Stomach (tissue), 19 donors: ENCODE measurements around the gene DNAH10. TPM values are rescaled to one million over a fixed set of nuclear protein-coding genes. Genes with fewer than 3 reads are reported as not detected.

Source experiments
- DNase-seq, 2 donors: peaks; one replicate each; pipeline versions ENCODE4 v3.0.0 to v3.0.0-alpha.2; 2013 to 2019
- H3K27ac ChIP-seq, 5 donors: fragments of 200-600 bp in 4 of 5; sonication (generic) in 4 of 5; one replicate each; pipeline ENCODE4 v1.5.1; 2013 to 2019; ENCODE audit warnings: mild to moderate bottlenecking in 1 of 5, moderate library complexity in 1 of 5
- H3K27me3 ChIP-seq, 3 donors: fragments of 200-600 bp; sonication (generic); one replicate each; pipeline ENCODE4 v1.5.1; 2017 to 2019; ENCODE audit warnings: mixed run types in 1 of 3
- H3K36me3 ChIP-seq, 4 donors: fragments of 200-600 bp; sonication (generic); 1 replicate in 3 of 4; 2 replicates in 1 of 4; pipeline ENCODE4 v1.5.1; 2016 to 2019
- H3K4me1 ChIP-seq, 4 donors: fragments of 200-600 bp; sonication (generic); one replicate each; pipeline ENCODE4 v1.5.1; 2016 to 2019
- H3K4me3 ChIP-seq, 4 donors: fragments of 200-600 bp; sonication (generic) in 3 of 4; one replicate each; pipeline ENCODE4 v1.5.1; 2016 to 2019; ENCODE audit warnings: mild to moderate bottlenecking in 1 of 4
- H3K9me3 ChIP-seq, 4 donors: fragments of 200-600 bp; sonication (generic); one replicate each; pipeline ENCODE4 v1.5.1; 2016 to 2019
- CTCF ChIP-seq, 7 experiments: fragments of 450-650 bp in 4 of 7; fragments of 200-600 bp in 3 of 7; sonication (generic) in 3 of 7; IDR thresholded peaks; one replicate each; pipeline ENCODE4 v1.5.1; 2016 to 2019; ENCODE audit warnings: antibody characterized with exemption in 7 of 7, control low read depth in 2 of 7, mild to moderate bottlenecking in 1 of 7
- EP300 ChIP-seq: sonication (generic); formaldehyde crosslinking; IDR thresholded peaks from one replicate; pipeline ENCODE4 v1.6.1; 2017; ENCODE audit warnings: antibody characterized with exemption
- POLR2A ChIP-seq, 4 donors: fragments of 450-650 bp; IDR thresholded peaks; one replicate each; pipeline ENCODE4 v1.6.1; 2016; ENCODE audit warnings: antibody characterized with exemption in 4 of 4, control low read depth in 2 of 4, mild to moderate bottlenecking in 1 of 4, moderate library complexity in 1 of 4
- POLR2AphosphoS5 ChIP-seq, 3 donors: sonication (generic); formaldehyde crosslinking; IDR thresholded peaks; one replicate each; pipeline ENCODE4 v1.6.1; 2016; ENCODE audit warnings: antibody characterized with exemption in 3 of 3
- WGBS, 5 donors: extraction: QIAGEN DNeasy Blood & Tissue Kit in 3 of 5; methylation state at CpG; one replicate each; pipeline versions ENCODE4 v1.1.5 to v1.1.7; 2013 to 2018; 5-methylcytosine and 5-hydroxymethylcytosine counted together
- intact Hi-C: fragments of 100-400 bp; cut with DNase I; formaldehyde crosslinking; loops from one replicate; pipeline ENCODE4 v1.15.1; 2023; ENCODE audit warnings: low total_unique reads
- long read RNA-seq, 10 donors: transcript quantifications; one replicate each; lab custom pipeline, GENCODE V29; 2026
- polyA plus RNA-seq, 3 donors: library from polyadenylated mRNA; stranded (reverse); fragments of 200-250 nt; gene quantifications; one replicate each; pipeline ENCODE4 v1.2.3, GENCODE V29; 2013
- total RNA-seq, 5 donors: library from RNA; depleted of rRNA; stranded (reverse); fragments of >200 nt; gene quantifications; one replicate each; pipeline versions ENCODE4 v1.1.0 to v1.2.3, GENCODE V29; 2014 to 2016
- donor health status: healthy with polysubstance abuse.
- donor health status: Bipolar disorder and iron deficiency.
- donor health status: healthy.

Gene DNAH10
- total RNA-seq (under 1 TPM in 2 of 5 donors, not detected in 3; under 0.01 to 0.92 TPM), polyA plus RNA-seq (under 1 TPM; 0.03 to 0.25 (median 0.15) TPM)
- long read RNA-seq, donor 1: 0 reads
- long read RNA-seq, donor 2: 0 reads
- long read RNA-seq, donor 3: 0 reads
- long read RNA-seq, donor 4: 0 reads
- long read RNA-seq, donor 5: 0 reads
- long read RNA-seq, donor 6, partial matches to known transcripts: 8 of 47 reads
- long read RNA-seq, donor 6, other reads (novel, unspliced or antisense): 39 of 47 reads
- long read RNA-seq, donor 7: 0 reads
- long read RNA-seq, donor 8: 0 reads
- long read RNA-seq, donor 9: 0 reads
- long read RNA-seq, donor 10: 0 reads

GRCh38 chr12:123761841-123762714, at the start of gene DNAH10:
TSS of gene DNAH10 (plus strand) at chr12:123762301. CDS start at chr12:123762337, 36 bp downstream.
- Histone ChIP-seq H3K9me3 (no peaks in the 10 kb centered on the region), H3K27me3 (peaks cover 4 to 34% (median 14%) of the 10 kb centered on the region in 3 donors), H3K36me3 (peaks cover 0 to 36% (median 27%) of the 10 kb centered on the region in 4 donors), H3K27ac (no peak within 1 kb of the TSS), H3K4me3 (peak within 1 kb of the TSS; percentile 40 to 61 (median 54)), H3K4me1 (peaks cover 16 to 20% (median 17%) of the 10 kb centered on the region in 4 donors)
- TF ChIP-seq POLR2AphosphoS5 (IDR thresholded peaks at IDR 0.05) (no peak), EP300 (no peak), CTCF (IDR thresholded peaks at IDR 0.05) (no peak), POLR2A (IDR thresholded peaks at IDR 0.05) (no peak)
- intact Hi-C loops: no loop called here
- WGBS, 5 donors: 1 to 5% (median 2%) methylated on average over 46 to 105 of the region's 105 CpGs
- peak in 1 of 2 donors; percentile 80 for DNase-seq

- 0 to 1% (median 0%) methylated on average over 13 to 26 of the region's 26 CpGs for WGBS, 5 donors
- peak overlapping the region; percentile 85 to 100 (median 100) for H3K4me3 ChIP-seq
- H3K27me3 ChIP-seq: no peaks in the 10 kb centered on the region
- H3K36me3 ChIP-seq: peaks cover 0 to 8% (median 4%) of the 10 kb centered on the region in 4 donors
- intact Hi-C loops: no loop called here
- peaks cover 20 to 38% (median 34%) of the 10 kb centered on the region in 4 donors for H3K4me1 ChIP-seq
- peak overlapping the region; percentile 83 to 89 (median 87) for H3K27ac ChIP-seq
- H3K9me3 ChIP-seq: no peaks in the 10 kb centered on the region
- TF ChIP-seq CTCF (IDR thresholded peaks at IDR 0.05) (no peak), POLR2A (IDR thresholded peaks at IDR 0.05) (no peak), EP300 (no peak), POLR2AphosphoS5 (IDR thresholded peaks at IDR 0.05) (no peak)
- peak in 1 of 2 donors; percentile 17 for DNase-seq
Measured at GRCh38 chr12:123712780-123713319, 49.3 kb upstream of the DNAH10 start.

DNA sequence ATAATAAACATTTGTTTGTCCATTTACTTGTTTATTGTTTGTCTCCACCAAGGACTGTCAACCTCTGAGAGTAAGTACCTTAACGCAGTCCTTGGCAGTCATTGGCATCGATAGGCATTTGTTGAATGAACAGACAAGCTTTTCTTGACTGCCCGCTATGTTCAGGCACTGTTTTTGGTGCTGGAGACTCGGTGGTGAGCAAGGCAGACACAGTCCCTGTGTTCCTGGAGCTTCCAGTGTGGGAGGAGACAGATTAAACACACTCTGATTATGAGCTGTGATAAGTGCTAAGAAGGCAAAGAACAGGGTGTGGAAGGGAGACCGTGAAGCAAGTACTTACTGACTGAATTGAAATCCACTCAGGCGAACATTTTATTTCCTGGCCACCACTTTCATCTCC, 48.7 kb upstream of the DNAH10 start:
- intact Hi-C loops: no loop called here
- H3K27me3 ChIP-seq: no peaks in the 10 kb centered on the region
- peak overlapping the region; percentile 85 to 100 (median 100) for H3K4me3 ChIP-seq
- H3K36me3 ChIP-seq: peaks cover 0 to 2% (median 0%) of the 10 kb centered on the region in 4 donors
- H3K27ac ChIP-seq: peak overlapping the region; percentile 70 to 88 (median 85)
- WGBS, 5 donors: 10 to 22% (median 18%) methylated on average over 6 of the region's 6 CpGs
- no peaks in the 10 kb centered on the region for H3K9me3 ChIP-seq
- TF ChIP-seq POLR2A (IDR thresholded peaks at IDR 0.05) (no peak), EP300 (no peak), POLR2AphosphoS5 (IDR thresholded peaks at IDR 0.05) (peak in 1 of 3 donors; percentile 55), CTCF (IDR thresholded peaks at IDR 0.05) (no peak)
- DNase-seq: peak; percentile 22 to 37
- H3K4me1 ChIP-seq: peaks cover 20 to 38% (median 34%) of the 10 kb centered on the region in 4 donors
